Glomerular visceral epithelial cell (primary cell): ENCODE measurements around the gene MAGI1.

ENCODE experiments used
- DNase-seq: peaks from one replicate; pipeline ENCODE4 v3.0.0-alpha.2; 2016; ENCODE audit errors: extremely low spot score

The MAGI1 gene

GRCh38 chr3:65362688-65363087 is 676.0 kb downstream of the MAGI1 start:
- DNase-seq = no peak

- no peak for DNase-seq
Observed at GRCh38 chr3:65361448-65361847, 677.3 kb downstream of the MAGI1 start.

GRCh38 chr3:65356331-65357248 is 682.1 kb downstream of the MAGI1 start:
- no peak for DNase-seq

- DNase-seq = no peak
Observed at GRCh38 chr3:65354880-65355279, 683.8 kb downstream of the MAGI1 start.

- DNase-seq = no peak
Observed at GRCh38 chr3:65352951-65353350, 685.8 kb downstream of the MAGI1 start.

- DNase-seq = no peak
Observed at GRCh38 chr3:65351753-65352152, 687.0 kb downstream of the MAGI1 start.

- DNase-seq = no peak
Observed at GRCh38 chr3:65350801-65351476, 687.8 kb downstream of the MAGI1 start.

GRCh38 chr3:65348398-65348995 is 690.2 kb downstream of the MAGI1 start:
- DNase-seq = no peak

- no peak for DNase-seq
Observed at GRCh38 chr3:65347166-65347565, 691.6 kb downstream of the MAGI1 start.

- no peak for DNase-seq
Observed at GRCh38 chr3:65344846-65345245, 693.9 kb downstream of the MAGI1 start.

- no peak for DNase-seq
Observed at GRCh38 chr3:65344444-65344843, 694.3 kb downstream of the MAGI1 start.

GRCh38 chr3:65343736-65344135 is 695.0 kb downstream of the MAGI1 start:
- peak; percentile 40 for DNase-seq

GRCh38 chr3:65343026-65343425 is 695.7 kb downstream of the MAGI1 start:
- no peak for DNase-seq

GRCh38 chr3:65342084-65342683 is 696.5 kb downstream of the MAGI1 start:
- DNase-seq = peak; percentile 12

- no peak for DNase-seq
Observed at GRCh38 chr3:65339192-65339740, 699.5 kb downstream of the MAGI1 start.

- DNase-seq = peak; percentile 16
Observed at GRCh38 chr3:65338571-65338970, 700.1 kb downstream of the MAGI1 start.

- DNase-seq = no peak
Observed at GRCh38 chr3:65335587-65335986, 703.1 kb downstream of the MAGI1 start.

GRCh38 chr3:65334045-65334665 is 704.6 kb downstream of the MAGI1 start:
- DNase-seq = no peak

- no peak for DNase-seq
Observed at GRCh38 chr3:65331730-65332129, 707.0 kb downstream of the MAGI1 start.

GRCh38 chr3:65330072-65330471 is 708.6 kb downstream of the MAGI1 start:
- no peak for DNase-seq

- DNase-seq = no peak
Observed at GRCh38 chr3:65328148-65328547, 710.6 kb downstream of the MAGI1 start.
